Neural progenitor cell (in vitro differentiated cells): ENCODE results near the gene ITFG1. TPM values are rescaled to one million over a fixed set of nuclear protein-coding genes. Genes with fewer than 3 reads are reported as not detected.

Source experiments
- DNase-seq: peaks from one replicate; pipeline ENCODE4 v3.0.0-alpha.2; 2016; ENCODE audit warnings: low spot score
- H2AFZ ChIP-seq: fragments of 200-600 bp; sonication (generic); replicated peaks from 2 replicates; pipeline ENCODE4 v1.6.1; 2016; ENCODE audit warnings: antibody characterized with exemption
- H3F3A ChIP-seq: fragments of 200-600 bp; sonication (generic); 2 replicates; pipeline ENCODE4 v1.6.1; 2016; ENCODE audit warnings: antibody characterized with exemption, low read depth
- H3K27ac ChIP-seq: fragments of 200-600 bp; sonication (generic); 2 replicates; pipeline ENCODE4 v1.5.1; 2016; ENCODE audit warnings: mild to moderate bottlenecking
- H3K27me3 ChIP-seq: fragments of 200-600 bp; sonication (generic); 2 replicates; pipeline ENCODE4 v1.6.1; 2016; ENCODE audit warnings: mild to moderate bottlenecking, moderate library complexity
- H3K36me3 ChIP-seq: fragments of 200-600 bp; sonication (generic); 2 replicates; pipeline ENCODE4 v1.5.1; 2016
- H3K4me1 ChIP-seq: fragments of 200-600 bp; sonication (generic); 2 replicates; pipeline ENCODE4 v1.6.1; 2016; ENCODE audit warnings: mixed run types
- H3K4me2 ChIP-seq: fragments of 200-600 bp; sonication (generic); 2 replicates; pipeline ENCODE4 v1.6.1; 2016
- H3K4me3 ChIP-seq: fragments of 200-600 bp; sonication (generic); 2 replicates; pipeline ENCODE4 v1.5.1; 2016
- H3K79me2 ChIP-seq: fragments of 200-600 bp; sonication (generic); 2 replicates; pipeline ENCODE4 v1.6.1; 2016; ENCODE audit warnings: low read depth
- H3K9ac ChIP-seq: fragments of 200-600 bp; sonication (generic); 2 replicates; pipeline ENCODE4 v1.6.1; 2016
- H3K9me3 ChIP-seq: fragments of 200-600 bp; sonication (generic); 2 replicates; pipeline ENCODE4 v1.5.1; 2016; ENCODE audit warnings: low read depth
- H4K20me1 ChIP-seq: fragments of 200-600 bp; sonication (generic); 2 replicates; pipeline ENCODE4 v1.6.1; 2016; ENCODE audit warnings: low read depth
- H3K27ac Mint-ChIP-seq: 3 replicates; pipeline ENCODE4 v1.8.0; 2021; ENCODE audit warnings: mixed read lengths
- H3K27me3 Mint-ChIP-seq: 2 replicates; pipeline ENCODE4 v1.8.0; 2022; ENCODE audit warnings: low read depth, mild to moderate bottlenecking, inconsistent platforms, moderate library complexity, mixed read lengths; ENCODE audit not compliant: insufficient read depth
- H3K36me3 Mint-ChIP-seq: 3 replicates; pipeline ENCODE4 v1.8.0; 2021; ENCODE audit warnings: mixed read lengths
- H3K4me1 Mint-ChIP-seq: 3 replicates; pipeline ENCODE4 v1.8.0; 2021; ENCODE audit warnings: mixed read lengths
- H3K4me3 Mint-ChIP-seq: 3 replicates; pipeline ENCODE4 v1.8.0; 2021; ENCODE audit warnings: mild to moderate bottlenecking, moderate library complexity, mixed read lengths
- H3K9me3 Mint-ChIP-seq: 3 replicates; pipeline ENCODE4 v1.8.0; 2020; ENCODE audit warnings: mixed read lengths
- EZH2 ChIP-seq: fragments of 200-600 bp; sonication (generic); IDR thresholded peaks from 2 replicates; pipeline ENCODE4 v1.6.1; 2017; ENCODE audit warnings: antibody characterized with exemption, mild to moderate bottlenecking, moderate library complexity
- EZH2phosphoT487 ChIP-seq: fragments of 200-600 bp; sonication (generic); IDR thresholded peaks from 2 replicates; pipeline ENCODE4 v1.6.1; 2017; ENCODE audit warnings: antibody characterized with exemption
- total RNA-seq: library from RNA; depleted of rRNA; stranded (reverse); fragments of >200 nt; gene quantifications from 2 replicates; pipeline ENCODE4 v1.2.3, GENCODE V29; 2015; ENCODE audit warnings: low replicate concordance
- TF ChIP-seq, protein P1 (sequence below): fragments of 200-600 bp; sonication (generic); IDR thresholded peaks from 2 replicates; pipeline ENCODE4 v1.5.1; 2017; ENCODE audit warnings: antibody characterized with exemption, mild to moderate bottlenecking

Gene ITFG1
- total RNA-seq, 1 donor from 2014 or later = 61.8 TPM

DNA sequence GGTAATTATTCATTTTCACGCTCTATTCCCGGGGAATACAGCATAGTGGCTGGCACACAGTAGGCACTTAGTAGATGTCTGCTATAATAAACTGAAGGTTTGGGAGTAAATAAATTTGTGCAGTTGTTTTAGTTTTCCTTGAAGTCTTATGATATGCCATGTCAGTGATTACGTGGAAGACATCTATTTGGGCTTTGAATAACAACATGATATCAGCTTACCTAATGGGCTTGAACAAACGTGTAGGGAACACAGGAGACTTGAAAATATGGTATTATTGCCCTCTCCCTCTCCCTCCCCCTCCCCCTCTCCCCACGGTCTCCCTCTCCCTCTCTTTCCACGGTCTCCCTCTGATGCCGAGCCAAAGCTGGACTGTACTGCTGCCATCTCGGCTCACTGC lies 280.8 kb downstream of the ITFG1 start:
- no peaks in the 10 kb centered on the region for H3K4me1 ChIP-seq
- no peak overlapping the region for H3K9ac ChIP-seq
- Mint-ChIP-seq H3K27ac (no peak overlapping the region), H3K4me1 (no peaks in the 10 kb centered on the region), H3K27me3 (peaks cover 4% of the 10 kb centered on the region), H3K36me3 (peaks cover 12% of the 10 kb centered on the region), H3K4me3 (no peak overlapping the region), H3K9me3 (peaks cover 25% of the 10 kb centered on the region)
- DNase-seq = no peak
- H2AFZ ChIP-seq = no peak overlapping the region
- no peaks in the 10 kb centered on the region for H3K36me3 ChIP-seq
- H3K4me2 ChIP-seq = no peak overlapping the region
- H3K27ac ChIP-seq = no peak overlapping the region
- H3K27me3 ChIP-seq = no peaks in the 10 kb centered on the region
- no peaks in the 10 kb centered on the region for H4K20me1 ChIP-seq
- no peaks in the 10 kb centered on the region for H3F3A ChIP-seq
- no peaks in the 10 kb centered on the region for H3K79me2 ChIP-seq
- TF ChIP-seq EZH2phosphoT487 = no peak
- TF ChIP-seq, protein P1, sequence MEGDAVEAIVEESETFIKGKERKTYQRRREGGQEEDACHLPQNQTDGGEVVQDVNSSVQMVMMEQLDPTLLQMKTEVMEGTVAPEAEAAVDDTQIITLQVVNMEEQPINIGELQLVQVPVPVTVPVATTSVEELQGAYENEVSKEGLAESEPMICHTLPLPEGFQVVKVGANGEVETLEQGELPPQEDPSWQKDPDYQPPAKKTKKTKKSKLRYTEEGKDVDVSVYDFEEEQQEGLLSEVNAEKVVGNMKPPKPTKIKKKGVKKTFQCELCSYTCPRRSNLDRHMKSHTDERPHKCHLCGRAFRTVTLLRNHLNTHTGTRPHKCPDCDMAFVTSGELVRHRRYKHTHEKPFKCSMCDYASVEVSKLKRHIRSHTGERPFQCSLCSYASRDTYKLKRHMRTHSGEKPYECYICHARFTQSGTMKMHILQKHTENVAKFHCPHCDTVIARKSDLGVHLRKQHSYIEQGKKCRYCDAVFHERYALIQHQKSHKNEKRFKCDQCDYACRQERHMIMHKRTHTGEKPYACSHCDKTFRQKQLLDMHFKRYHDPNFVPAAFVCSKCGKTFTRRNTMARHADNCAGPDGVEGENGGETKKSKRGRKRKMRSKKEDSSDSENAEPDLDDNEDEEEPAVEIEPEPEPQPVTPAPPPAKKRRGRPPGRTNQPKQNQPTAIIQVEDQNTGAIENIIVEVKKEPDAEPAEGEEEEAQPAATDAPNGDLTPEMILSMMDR = no peak
- TF ChIP-seq EZH2 = no peak
- H3K4me3 ChIP-seq = no peak overlapping the region
- H3K9me3 ChIP-seq = no peaks in the 10 kb centered on the region

DNA sequence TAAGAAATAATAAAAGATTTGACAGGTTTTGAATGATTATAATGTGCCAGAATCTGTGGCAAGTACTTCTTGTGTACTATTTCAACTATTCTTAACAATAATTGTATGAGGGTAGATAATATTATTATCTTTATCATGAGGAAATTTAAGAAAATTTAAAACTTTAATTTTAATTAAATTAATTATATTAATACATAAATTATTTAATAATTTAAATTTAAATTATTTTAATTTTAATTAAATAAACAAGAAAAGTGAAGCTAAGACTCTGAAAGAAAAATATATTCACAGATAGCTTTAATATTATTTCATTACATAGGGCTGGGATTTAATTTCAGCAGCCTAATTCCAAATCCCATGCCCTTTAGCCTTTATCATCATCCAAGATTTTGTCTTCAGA lies 285.7 kb downstream of the ITFG1 start:
- no peaks in the 10 kb centered on the region for H3K4me1 Mint-ChIP-seq
- no peak overlapping the region for H3K9ac ChIP-seq
- peaks cover 2% of the 10 kb centered on the region for H3K27me3 Mint-ChIP-seq
- H3F3A ChIP-seq = no peaks in the 10 kb centered on the region
- H3K4me3 Mint-ChIP-seq = no peak overlapping the region
- DNase-seq = no peak
- H3K9me3 ChIP-seq = no peaks in the 10 kb centered on the region
- H3K27me3 ChIP-seq = no peaks in the 10 kb centered on the region
- no peaks in the 10 kb centered on the region for H3K36me3 ChIP-seq
- H3K4me2 ChIP-seq = no peak overlapping the region
- H3K36me3 Mint-ChIP-seq = peaks cover 5% of the 10 kb centered on the region
- H2AFZ ChIP-seq = no peak overlapping the region
- H3K4me3 ChIP-seq = no peak overlapping the region
- H4K20me1 ChIP-seq = no peaks in the 10 kb centered on the region
- H3K4me1 ChIP-seq = no peaks in the 10 kb centered on the region
- no peak overlapping the region for H3K27ac Mint-ChIP-seq
- TF ChIP-seq EZH2 = no peak
- TF ChIP-seq, protein P1 = no peak
- no peak for TF ChIP-seq EZH2phosphoT487
- no peak overlapping the region for H3K27ac ChIP-seq
- H3K9me3 Mint-ChIP-seq = peaks cover 5% of the 10 kb centered on the region
- no peaks in the 10 kb centered on the region for H3K79me2 ChIP-seq

DNA sequence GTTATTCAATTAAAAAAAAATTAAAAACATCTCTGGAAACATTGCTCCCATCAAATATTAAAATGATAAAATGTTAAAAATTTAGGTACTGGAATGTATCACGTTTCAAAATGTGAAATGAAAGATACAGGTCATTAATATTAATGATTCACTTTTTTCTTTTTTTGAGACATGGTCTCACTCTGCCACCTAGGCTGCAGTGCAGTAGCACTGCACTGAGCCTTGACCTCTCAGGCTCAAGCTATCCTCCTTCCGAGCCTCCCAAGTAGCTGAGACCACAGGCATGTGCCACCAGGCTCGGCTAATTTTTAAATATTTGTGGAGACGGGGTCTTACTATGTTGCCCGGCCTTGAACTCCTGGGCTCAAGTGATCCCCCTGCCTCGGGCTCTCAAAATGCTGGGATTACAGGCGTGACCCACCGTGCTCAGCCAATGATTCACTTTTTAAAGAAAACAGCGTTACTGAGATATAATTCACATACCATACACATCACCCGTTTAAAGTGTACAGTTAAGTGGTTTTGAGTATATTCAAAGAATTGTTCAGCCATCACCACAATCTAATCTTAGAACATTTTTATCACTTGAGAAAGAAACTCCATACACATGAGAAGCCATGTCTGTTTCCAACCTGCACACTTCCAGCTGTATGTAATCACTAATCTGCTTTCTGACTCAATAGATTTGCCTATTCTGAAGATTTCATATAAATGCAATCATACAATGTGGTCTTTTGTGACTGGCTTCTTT lies 298.0 kb downstream of the ITFG1 start:
- H3K4me1 Mint-ChIP-seq = no peaks in the 10 kb centered on the region
- DNase-seq = no peak
- Histone ChIP-seq H3K4me3 (no peak overlapping the region), H3K36me3 (no peaks in the 10 kb centered on the region), H2AFZ (no peak overlapping the region), H3K27ac (no peak overlapping the region), H3F3A (no peaks in the 10 kb centered on the region), H3K9me3 (no peaks in the 10 kb centered on the region), H3K4me2 (no peak overlapping the region), H3K9ac (no peak overlapping the region), H3K4me1 (no peaks in the 10 kb centered on the region), H3K79me2 (no peaks in the 10 kb centered on the region), H4K20me1 (no peaks in the 10 kb centered on the region), H3K27me3 (no peaks in the 10 kb centered on the region)
- H3K27me3 Mint-ChIP-seq = no peaks in the 10 kb centered on the region
- H3K36me3 Mint-ChIP-seq = no peaks in the 10 kb centered on the region
- no peak overlapping the region for H3K27ac Mint-ChIP-seq
- H3K4me3 Mint-ChIP-seq = no peak overlapping the region
- TF ChIP-seq, protein P1 = no peak
- TF ChIP-seq EZH2phosphoT487 = no peak
- no peak for TF ChIP-seq EZH2
- H3K9me3 Mint-ChIP-seq = no peaks in the 10 kb centered on the region
